HTERT RPE-1 (cell line): ENCODE measurements around the gene BHLHA9.

Experiments
- in situ Hi-C: fragments of 300-500 bp; cut with MboI; formaldehyde crosslinking; loops from 4 replicates; pipeline ENCODE4 v1.14.3; 2020; ENCODE audit warnings: low sequenced_read_pairs

The BHLHA9 gene

DNA sequence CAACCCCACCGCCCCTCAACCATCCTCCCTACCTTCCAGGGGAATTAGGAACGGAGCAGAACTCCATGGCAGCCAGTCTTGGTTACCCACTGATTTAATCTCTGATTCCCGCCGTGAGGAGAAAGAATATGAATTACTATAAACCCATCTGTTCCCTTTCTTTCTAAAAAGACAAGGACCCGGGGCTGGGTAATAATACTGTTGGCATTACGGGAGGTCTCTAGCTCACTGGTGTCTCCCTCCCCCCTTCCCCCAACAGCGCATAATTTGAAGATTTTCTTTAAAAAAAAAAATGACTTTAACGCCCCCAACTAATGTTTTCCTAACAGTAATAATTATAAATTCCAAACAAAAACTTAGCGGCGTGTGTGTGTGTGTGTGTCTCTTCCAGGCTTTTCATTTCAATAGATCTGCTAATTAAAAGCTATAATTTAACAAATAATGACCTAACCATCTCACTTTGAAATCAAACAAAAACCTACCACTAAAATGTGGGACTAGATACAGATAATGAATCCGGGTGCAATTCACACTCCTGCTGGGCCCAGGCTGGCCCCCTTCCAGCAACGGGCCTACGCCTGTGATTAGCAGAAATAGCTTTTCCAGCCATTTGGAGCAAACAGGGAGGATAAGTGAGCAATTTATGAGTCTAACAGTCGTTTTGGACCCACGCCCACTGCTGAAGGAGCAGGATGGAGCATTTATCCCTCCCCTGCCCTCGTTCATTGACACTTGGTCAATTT, 18.2 kb upstream of the BHLHA9 start:
- in situ Hi-C loops, result no loop called here

- in situ Hi-C loops, result no loop called here
These were observed 15.2 kb upstream of the BHLHA9 start for GRCh38 chr17:1255041-1255440.

- in situ Hi-C loops, result no loop called here
These were observed 13.5 kb upstream of the BHLHA9 start for GRCh38 chr17:1256699-1257098.

- in situ Hi-C loops, result no loop called here
These were observed 10.0 kb upstream of the BHLHA9 start for GRCh38 chr17:1260086-1260769.

DNA sequence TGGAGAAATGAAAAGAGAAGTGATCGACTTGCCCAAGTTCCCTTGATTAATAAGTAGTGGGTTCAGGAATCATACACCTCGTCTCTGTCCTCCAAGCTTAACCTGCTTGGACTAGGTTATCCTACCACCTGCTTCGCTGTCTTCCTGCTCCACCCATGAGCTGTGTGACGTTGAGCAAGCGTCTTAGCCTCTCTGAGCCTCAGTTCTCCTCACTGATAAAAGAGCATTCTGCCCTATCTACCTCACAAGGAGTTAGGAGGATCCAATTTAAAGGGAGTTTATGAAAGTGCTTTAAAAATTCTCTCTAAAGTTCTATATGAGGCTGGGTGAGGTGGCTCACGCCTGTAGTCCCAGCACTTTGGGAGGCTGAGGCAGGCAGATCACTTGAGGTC, 9.5 kb upstream of the BHLHA9 start:
- in situ Hi-C loops, result no loop called here

- in situ Hi-C loops, result no loop called here
These were observed 6.0 kb upstream of the BHLHA9 start for GRCh38 chr17:1264196-1264595.

GRCh38 chr17:1267471-1267943, 2.7 kb upstream of the BHLHA9 start:
- in situ Hi-C loops, result no loop called here

- in situ Hi-C loops, result no loop called here
These were observed 783 bp downstream of the BHLHA9 start for GRCh38 chr17:1271030-1271423.

GRCh38 chr17:1271441-1271840, 1.2 kb downstream of the BHLHA9 start:
- in situ Hi-C loops, result no loop called here

- in situ Hi-C loops, result no loop called here
These were observed 2.5 kb downstream of the BHLHA9 start for GRCh38 chr17:1272701-1273100.

GRCh38 chr17:1273492-1274244, 3.4 kb downstream of the BHLHA9 start:
- in situ Hi-C loops, result no loop called here

- in situ Hi-C loops, result no loop called here
These were observed 4.0 kb downstream of the BHLHA9 start for GRCh38 chr17:1274245-1274608.

GRCh38 chr17:1275205-1275961, 5.1 kb downstream of the BHLHA9 start:
- in situ Hi-C loops, result no loop called here

- in situ Hi-C loops, result no loop called here
These were observed 5.9 kb downstream of the BHLHA9 start for GRCh38 chr17:1275962-1276736.

GRCh38 chr17:1280652-1281051, 10.4 kb downstream of the BHLHA9 start:
- in situ Hi-C loops, result no loop called here

DNA sequence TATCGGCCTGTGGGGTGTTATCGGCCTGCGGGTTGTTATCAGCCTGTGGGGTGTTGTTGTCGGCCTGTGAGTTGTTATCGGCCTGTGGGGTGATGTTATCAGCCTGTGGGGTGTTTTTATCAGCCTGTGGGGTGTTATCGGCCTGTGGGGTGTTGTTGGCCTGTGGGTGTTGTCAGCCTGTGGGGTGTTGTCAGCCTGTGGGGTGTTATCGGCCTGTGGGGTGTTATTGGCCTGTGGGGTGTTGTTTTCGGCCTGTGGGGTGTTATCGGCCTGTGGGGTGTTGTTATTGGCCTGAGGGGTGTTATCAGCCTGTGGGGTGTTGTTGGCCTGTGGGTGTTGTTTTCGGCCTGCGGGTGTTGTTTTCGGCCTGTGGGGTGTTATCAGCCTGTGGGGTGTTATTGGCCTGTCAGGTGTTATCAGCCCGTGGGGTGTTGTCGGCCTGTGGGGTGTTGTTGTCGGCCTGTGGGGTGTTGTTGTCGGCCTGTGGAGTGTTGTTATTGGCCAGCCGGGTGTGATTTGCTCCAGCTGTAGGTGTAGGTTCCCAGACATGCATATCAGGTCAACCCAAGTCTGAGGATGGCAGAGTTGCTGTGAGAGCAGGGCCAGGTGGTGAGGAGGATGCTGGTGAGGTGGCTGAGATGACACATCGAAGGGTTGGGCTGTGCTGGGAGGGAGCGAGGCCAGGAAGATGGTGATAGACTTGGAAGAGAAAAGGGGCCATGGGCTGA, 16.3 kb downstream of the BHLHA9 start:
- in situ Hi-C loops, result no loop called here

DNA sequence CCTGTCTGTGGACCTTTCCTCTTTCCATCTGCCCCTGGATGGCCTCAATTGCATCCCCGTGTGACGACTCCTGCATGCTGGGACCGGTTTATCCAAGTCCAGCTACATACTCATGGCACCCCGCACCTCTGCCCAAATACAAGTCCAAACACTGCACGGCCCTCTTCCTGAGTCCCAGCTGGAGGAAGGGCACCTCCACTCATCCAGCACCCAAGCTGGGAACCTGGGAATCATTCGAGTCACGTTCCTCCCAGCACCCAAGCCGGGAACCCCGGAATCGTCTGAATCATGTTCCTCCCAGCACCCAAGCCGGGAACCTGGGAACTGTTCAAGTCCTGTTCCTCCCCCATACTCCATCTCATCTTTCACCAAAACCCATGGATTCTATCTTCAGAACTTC, 19.5 kb downstream of the BHLHA9 start:
- in situ Hi-C loops, result no loop called here

- in situ Hi-C loops, result no loop called here
These were observed 20.4 kb downstream of the BHLHA9 start for GRCh38 chr17:1290676-1291075.

DNA sequence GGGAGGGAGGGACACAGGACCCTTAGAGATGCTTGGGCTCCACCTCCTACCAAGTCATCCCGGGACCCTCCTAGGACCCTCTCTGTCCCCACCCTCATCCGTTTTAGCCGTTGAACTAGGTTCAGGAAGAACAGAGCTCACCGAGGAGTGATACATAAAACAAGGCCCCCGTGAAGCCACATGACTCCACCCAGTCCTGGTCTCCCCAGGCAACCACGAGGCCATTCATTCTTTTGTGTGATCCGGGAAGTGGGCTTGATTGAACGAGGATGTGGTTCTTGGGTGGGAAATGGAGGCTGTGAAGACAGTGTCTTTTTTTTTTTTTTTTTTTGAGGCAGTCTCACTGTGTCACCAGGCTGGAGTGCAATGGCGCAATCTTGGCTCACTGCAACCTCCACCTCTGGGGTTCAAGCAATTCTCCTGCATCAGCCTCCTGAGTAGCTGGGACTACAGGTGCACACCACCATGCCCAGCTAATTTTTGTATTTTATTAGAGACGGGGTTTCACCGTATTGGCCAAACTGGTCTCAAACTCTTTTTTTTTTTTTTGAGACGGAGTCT, 24.0 kb downstream of the BHLHA9 start:
- in situ Hi-C loops, result no loop called here
